Upper lobe of right lung (tissue), 1 donor: ENCODE results near the gene PPP2R5C. TPM values are rescaled to one million over a fixed set of nuclear protein-coding genes. Genes with fewer than 3 reads are reported as not detected.

Experiments used
- ATAC-seq: fragments of 200-7000 bp; cut with Tn5 transposase; one replicate; pipeline ENCODE4 v1.9.1; 2020; ENCODE audit warnings: mild to moderate bottlenecking, moderate library complexity
- DNase-seq: peaks from one replicate; pipeline ENCODE4 v3.0.0-alpha.2; 2020
- H3K27ac ChIP-seq: fragments of 200-600 bp; one replicate; pipeline ENCODE4 v1.8.0; 2022
- H3K27me3 ChIP-seq: fragments of 200-600 bp; one replicate; pipeline ENCODE4 v1.8.0; 2022; ENCODE audit warnings: mild to moderate bottlenecking
- H3K36me3 ChIP-seq: fragments of 200-600 bp; one replicate; pipeline ENCODE4 v1.8.0; 2022
- H3K4me1 ChIP-seq: fragments of 200-600 bp; one replicate; pipeline ENCODE4 v1.8.0; 2022
- H3K4me3 ChIP-seq: fragments of 200-600 bp; one replicate; pipeline ENCODE4 v1.8.0; 2022; ENCODE audit warnings: mild to moderate bottlenecking
- H3K9me3 ChIP-seq: fragments of 200-600 bp; one replicate; pipeline ENCODE4 v1.8.0; 2022
- intact Hi-C: fragments of 100-400 bp; cut with DNase I; formaldehyde crosslinking; loops from one replicate; pipeline ENCODE4 v1.11.0; 2022
- total RNA-seq: library from RNA; stranded (reverse); fragmentation: NEBNext Ultra II Directional; extraction: Animal tissue kit (Norgen Biotek cat#: 25700); gene quantifications from one replicate; pipeline ENCODE4 v1.2.1, GENCODE V29; 2021
- TF ChIP-seq, protein P1 (sequence below): fragments of 200-600 bp; IDR thresholded peaks from one replicate; pipeline ENCODE4 v1.8.0; 2022; ENCODE audit warnings: antibody characterized with exemption
- donor health status: DM: no; HTN: yes; CAD: no; lungs with severe emphysema.

Gene PPP2R5C
- total RNA-seq, 1 donor from 2014 or later = 165 TPM

DNA sequence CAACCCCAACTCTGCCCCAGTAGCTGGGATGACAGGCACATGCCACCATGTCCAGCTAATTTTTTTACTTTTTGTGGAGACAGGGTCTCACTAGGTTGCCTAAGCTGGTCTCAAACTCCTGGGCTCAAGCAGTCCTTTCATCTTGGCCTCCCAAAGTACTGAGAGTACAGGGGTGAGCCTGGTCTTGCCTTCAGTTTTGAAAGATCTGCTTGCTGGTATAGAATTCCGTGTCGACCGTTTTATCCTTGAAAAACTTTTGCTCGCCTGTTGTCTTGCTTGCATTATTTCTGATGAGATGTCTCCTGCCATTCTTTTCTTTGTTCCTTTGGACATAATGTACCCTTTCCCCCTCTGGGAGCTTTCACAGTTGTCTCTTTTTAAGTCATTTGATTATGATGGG lies 110.8 kb downstream of the PPP2R5C start:
- DNase-seq (no peak), ATAC-seq (no peak)
- H3K27ac ChIP-seq = no peak overlapping the region
- peaks cover 15% of the 10 kb centered on the region for H3K4me1 ChIP-seq
- intact Hi-C loops = no loop called here
- H3K27me3 ChIP-seq = no peaks in the 10 kb centered on the region
- TF ChIP-seq, protein P1, sequence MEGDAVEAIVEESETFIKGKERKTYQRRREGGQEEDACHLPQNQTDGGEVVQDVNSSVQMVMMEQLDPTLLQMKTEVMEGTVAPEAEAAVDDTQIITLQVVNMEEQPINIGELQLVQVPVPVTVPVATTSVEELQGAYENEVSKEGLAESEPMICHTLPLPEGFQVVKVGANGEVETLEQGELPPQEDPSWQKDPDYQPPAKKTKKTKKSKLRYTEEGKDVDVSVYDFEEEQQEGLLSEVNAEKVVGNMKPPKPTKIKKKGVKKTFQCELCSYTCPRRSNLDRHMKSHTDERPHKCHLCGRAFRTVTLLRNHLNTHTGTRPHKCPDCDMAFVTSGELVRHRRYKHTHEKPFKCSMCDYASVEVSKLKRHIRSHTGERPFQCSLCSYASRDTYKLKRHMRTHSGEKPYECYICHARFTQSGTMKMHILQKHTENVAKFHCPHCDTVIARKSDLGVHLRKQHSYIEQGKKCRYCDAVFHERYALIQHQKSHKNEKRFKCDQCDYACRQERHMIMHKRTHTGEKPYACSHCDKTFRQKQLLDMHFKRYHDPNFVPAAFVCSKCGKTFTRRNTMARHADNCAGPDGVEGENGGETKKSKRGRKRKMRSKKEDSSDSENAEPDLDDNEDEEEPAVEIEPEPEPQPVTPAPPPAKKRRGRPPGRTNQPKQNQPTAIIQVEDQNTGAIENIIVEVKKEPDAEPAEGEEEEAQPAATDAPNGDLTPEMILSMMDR = no peak
- H3K4me3 ChIP-seq = no peak overlapping the region
- no peaks in the 10 kb centered on the region for H3K36me3 ChIP-seq
- no peaks in the 10 kb centered on the region for H3K9me3 ChIP-seq

DNA sequence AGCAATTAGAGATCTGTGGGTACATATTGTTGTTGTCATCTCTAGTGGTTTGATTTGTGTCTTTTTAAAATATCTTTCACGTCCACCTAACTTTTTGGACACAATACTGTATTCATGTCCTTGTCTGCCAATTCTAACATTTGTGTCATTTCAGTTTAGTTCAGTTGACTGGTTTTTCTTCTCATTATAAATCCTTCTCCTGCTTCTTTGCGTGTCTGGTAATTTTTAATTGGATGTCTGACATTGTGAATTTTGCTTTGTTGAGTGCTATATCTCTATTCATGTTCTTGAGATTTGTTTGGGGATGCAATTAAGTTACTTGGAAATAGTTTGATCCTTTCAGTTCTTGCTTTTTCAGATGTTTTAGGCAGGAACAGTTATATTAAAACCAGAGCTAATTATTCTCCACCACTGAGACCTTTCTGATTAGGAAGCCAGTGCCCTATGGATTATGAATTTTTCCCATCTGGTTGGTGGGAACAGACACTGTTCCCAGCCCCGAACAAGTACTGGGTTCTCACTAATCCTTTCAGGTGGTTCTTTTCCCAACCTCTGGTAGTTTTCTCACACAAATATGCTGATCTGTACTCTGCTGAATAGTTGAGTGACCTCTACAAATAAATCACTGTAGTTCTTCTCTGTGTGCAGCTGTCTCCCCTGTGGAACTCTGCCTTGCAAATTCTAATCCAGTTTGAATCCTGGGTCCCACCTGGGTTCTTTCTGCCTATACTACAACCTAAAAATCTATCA lies 111.7 kb downstream of the PPP2R5C start:
- H3K27ac ChIP-seq = no peak overlapping the region
- TF ChIP-seq, protein P1 = no peak
- peaks cover 5% of the 10 kb centered on the region for H3K36me3 ChIP-seq
- ATAC-seq = no peak
- no peaks in the 10 kb centered on the region for H3K27me3 ChIP-seq
- peaks cover 16% of the 10 kb centered on the region for H3K4me1 ChIP-seq
- no peaks in the 10 kb centered on the region for H3K9me3 ChIP-seq
- no peak for DNase-seq
- intact Hi-C loops = no loop called here
- H3K4me3 ChIP-seq = no peak overlapping the region

DNA sequence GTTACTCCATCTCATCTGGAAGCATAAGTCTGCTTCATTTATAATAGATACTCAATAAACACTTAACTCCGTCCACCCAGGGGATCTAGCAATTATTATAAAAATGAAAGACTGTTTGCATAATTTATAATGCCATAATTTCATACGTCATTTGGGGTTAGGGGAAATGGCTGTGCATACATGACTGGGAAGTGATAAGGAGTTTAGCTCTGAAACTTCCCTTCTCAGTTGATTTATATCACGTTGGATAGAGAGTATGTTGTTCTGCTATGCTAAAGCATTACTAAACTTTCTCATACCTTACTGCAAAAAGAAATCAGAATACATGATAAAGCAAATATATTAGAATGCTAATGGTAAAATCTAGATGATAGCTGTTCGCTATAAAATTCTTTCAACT lies 112.5 kb downstream of the PPP2R5C start:
- ATAC-seq = no peak
- Histone ChIP-seq H3K27me3 (no peaks in the 10 kb centered on the region), H3K4me3 (no peak overlapping the region), H3K9me3 (no peaks in the 10 kb centered on the region), H3K4me1 (peaks cover 16% of the 10 kb centered on the region), H3K36me3 (peaks cover 5% of the 10 kb centered on the region), H3K27ac (no peak overlapping the region)
- TF ChIP-seq, protein P1 = no peak
- DNase-seq = no peak
- intact Hi-C loops = no loop called here

DNA sequence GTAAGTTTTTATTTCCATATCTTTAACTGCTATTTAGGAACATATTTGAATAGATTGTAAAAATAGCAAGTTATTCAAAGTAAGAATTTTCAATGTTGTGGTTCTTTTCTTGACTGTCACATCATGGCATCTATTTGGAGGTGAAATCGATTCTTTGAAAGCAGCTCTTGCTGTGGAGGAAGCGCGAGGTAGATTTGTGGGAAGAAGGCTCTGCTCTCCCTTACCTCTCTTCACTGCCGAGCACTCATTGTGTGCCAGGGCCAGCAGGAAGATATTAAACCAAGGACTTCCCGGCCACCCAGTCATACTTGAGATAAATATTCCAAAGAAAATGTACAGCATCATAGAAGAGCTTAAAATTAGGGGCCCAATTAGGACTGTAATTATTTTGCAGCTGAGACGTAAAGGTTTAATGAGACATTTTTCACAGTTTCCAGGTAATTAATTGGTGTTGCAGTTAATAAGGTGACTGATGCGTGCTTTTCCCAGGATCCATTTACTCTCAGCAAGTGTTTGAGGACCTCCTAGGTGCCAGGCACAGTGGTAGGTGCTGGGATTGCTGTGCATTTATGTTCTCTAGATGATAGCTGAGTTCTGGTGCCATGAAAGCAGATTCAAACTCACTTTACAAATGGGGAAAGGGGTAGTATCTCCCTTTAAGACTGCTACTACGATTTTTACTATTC lies 113.7 kb downstream of the PPP2R5C start:
- Histone ChIP-seq H3K27ac (no peak overlapping the region), H3K9me3 (no peaks in the 10 kb centered on the region), H3K4me1 (peaks cover 16% of the 10 kb centered on the region), H3K4me3 (no peak overlapping the region), H3K27me3 (no peaks in the 10 kb centered on the region), H3K36me3 (peaks cover 12% of the 10 kb centered on the region)
- ATAC-seq = no peak
- TF ChIP-seq, protein P1 = no peak
- DNase-seq = no peak
- intact Hi-C loops = no loop called here

DNA sequence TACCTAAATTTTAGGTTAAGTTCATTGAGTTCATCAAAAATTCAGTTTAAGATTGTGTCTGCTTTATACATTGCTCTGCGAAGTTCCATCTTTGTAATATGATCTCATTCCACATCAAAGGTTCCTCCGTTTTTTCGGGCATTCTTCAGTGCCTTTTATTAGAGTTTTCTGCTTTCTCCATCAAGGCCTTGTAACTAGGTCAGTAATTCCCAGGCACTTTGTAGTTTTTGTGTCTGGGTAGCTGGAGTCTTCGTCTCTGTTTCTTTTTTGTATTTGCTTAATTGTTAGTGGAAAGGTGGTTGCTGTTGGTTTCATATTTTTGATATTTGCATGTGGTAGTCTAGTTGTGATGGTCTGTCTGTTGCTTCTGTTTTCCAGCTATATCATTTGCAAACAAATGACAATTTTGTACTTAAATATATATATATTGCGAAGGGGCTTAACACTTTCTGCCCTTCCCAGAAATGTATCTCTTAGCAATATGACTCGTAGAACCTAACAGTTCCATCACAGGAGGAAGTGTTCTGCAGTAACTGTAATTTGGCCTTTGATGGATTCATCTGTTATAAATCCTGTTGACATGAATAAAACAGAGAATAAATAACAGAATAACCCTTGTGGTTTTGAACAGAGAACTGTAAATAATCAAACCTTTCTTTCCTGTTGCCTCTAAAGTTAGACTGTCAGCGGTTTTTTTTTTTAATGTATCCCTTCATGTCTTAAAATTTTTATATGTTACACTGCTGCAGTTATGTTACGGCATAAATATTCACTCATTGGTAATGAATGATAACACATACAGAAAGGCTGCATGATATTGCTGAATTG lies 114.4 kb downstream of the PPP2R5C start:
- intact Hi-C loops = no loop called here
- peaks cover 12% of the 10 kb centered on the region for H3K36me3 ChIP-seq
- TF ChIP-seq, protein P1 = no peak
- H3K9me3 ChIP-seq = no peaks in the 10 kb centered on the region
- ATAC-seq (no peak), DNase-seq (no peak)
- no peak overlapping the region for H3K4me3 ChIP-seq
- H3K27me3 ChIP-seq = no peaks in the 10 kb centered on the region
- no peak overlapping the region for H3K27ac ChIP-seq
- H3K4me1 ChIP-seq = peaks cover 16% of the 10 kb centered on the region
